HG02981 (cell line): ENCODE data around the gene MZB1.
"Not testable (repeated sequence)": the region's sequence is repeated elsewhere in the genome, so short reads cannot be mapped to it uniquely, and the experiment has no call there.

Experiments used
- ATAC-seq: cut with Tn5 transposase; IDR thresholded peaks from one replicate; pipeline ENCODE4 v1.9.1; 2021; ENCODE audit warnings: mild to moderate bottlenecking, moderate library complexity; ENCODE audit not compliant: unreplicated experiment

The MZB1 gene

DNA sequence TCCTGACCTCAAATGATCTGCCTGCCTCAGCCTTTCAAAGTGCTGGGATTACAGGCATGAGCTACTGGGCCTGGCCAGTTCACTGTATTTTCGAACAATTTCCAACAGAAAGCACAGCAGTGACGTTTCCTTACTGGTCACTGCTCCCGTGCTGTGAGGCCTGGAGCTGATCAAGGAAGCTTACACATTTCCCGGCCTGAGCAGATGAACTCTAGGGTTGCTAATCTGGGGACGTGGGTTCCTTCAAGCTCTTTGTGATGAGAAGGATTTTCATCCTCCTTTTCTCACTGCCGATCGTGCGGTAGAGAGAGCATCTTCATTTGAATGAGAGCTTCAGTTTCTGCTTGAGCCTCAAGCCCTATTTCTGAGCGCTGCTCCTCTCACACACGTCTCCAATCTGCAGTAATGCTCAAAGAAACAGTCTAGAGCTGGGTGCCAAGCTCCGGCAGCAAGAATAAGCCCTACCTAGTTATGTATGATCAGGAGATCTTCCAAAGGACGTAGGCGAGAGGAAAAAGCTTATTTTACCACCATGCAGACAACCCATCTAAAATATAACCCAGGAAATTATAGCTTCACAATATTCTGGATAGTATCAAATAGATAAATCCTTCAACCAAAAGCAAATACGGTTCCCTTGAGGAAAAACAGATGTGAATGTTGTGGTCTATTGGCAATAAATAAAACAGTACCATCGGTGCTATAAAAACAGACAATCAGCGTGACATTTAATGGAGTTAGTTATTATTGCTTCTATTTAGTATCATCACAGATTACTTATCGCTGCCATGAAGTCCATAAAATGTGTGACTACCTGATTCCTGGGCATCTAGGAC is 21.5 kb upstream of the MZB1 start:
- no peak for ATAC-seq

DNA sequence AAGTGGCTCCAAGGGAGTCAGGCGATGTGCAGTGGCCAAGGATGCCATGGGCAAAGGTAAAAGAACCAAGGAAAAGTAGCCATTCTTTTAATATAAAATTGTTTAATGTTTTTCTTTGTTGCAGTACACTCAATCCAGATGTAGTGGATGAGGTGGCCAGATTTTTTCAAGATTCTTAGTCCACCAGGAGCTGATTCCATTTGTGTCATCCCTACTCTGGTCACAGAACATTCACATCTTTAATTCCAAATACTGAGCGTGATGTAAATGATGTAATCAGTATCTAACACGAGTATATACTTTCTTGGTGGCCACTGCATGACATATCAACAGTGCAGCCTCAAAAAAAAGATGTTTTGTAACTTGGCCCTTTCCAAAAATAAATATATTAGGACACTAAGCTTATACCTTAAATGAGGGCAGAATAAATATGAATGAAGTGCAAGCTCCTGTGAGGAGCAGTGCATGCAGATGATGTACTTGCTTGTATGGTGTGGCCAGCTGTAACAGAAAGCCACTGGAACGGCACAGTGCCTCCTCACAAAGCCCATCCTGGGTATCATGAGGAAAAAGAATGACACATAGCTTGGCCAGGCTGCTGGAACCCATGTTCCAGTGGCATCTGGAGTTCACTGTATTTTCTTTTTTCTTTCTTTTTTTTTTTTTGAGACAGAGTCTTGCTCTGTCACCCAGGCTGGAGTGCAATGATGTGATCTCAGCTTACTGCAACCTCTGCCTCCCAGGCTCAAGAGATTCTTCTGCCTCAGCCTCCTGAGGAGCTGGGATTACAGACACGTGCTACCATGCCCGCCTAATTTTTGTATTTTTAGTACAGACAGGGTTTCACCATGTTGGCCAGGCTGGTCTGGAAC is 20.6 kb upstream of the MZB1 start:
- no peak for ATAC-seq

DNA sequence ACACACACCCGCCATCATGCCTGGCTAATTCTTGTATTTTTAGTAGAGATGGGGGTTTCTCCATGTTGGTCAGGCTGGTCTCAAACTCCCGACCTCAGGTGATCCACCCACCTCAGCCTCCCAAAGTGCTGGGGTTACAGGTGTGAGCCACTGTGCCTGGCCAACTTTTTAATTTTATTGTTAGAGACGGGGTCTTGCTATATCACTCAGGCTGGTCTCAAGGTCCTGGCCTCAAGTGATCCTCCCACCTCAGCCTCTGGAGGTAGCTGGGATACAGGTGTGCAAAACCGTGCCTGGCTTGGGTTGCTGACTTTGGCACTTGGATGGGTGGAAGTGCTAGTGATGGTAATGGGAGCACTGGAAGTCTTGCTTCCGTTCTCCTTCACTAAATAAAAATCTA is 19.4 kb upstream of the MZB1 start:
- ATAC-seq, result not testable (repeated sequence)

DNA sequence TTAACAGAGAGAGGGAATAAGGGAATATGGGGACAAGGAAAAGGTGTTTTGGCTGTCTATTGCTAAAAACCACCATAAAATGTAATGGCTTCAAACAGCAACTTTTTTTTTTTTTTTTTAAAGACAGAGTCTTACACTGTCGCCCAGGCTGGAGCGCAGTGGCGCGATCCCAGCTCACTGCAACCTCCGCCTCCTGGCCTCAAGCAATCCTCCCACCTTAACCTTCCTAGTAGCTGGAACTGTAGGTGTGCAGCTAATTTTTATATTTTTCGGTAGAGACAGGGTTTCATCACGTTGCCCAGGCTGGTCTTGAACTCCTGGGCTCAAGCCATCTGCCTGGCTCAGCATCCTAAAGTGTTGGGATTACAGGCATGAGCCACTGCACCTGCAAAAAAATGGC is 18.5 kb upstream of the MZB1 start:
- ATAC-seq, result no peak

DNA sequence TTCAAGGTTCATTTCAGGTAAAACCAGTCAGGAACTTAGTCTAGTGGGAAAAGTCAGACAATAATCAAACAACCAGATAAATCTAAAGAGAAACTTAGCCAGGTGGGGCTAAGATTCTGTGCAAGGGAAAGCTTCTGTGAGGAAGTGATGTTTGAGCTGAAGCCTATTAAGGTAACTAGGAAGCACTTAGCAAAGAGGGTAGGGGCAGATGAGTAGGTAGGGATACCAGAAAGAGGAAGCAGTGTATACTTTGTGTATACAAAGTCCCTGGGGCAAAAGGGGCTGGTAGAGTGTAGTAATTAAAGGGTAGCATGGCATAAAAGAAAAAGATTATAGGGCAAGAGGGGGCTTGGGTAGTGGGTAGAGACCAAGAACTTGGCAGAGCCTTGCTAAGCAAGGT is 17.8 kb upstream of the MZB1 start:
- no peak for ATAC-seq

DNA sequence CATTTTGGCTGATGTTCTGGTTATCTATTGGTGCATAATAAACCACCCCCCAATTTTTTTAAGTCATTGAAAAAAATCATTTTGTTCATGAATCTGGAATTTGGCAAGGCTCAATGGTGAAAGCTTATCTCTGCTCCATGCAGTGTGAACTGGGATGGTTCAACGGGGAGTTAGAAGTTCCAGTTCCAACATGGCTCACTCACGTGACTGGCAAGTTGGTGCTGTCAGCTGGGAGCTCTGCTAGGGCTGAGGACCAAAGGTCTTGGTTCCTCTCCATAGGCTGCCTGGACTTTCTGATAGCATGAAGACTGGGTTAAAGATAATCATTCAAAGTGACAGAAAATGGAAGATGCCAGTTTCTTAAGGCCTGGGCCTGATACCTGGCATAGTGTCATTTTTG is 17.2 kb upstream of the MZB1 start:
- no peak for ATAC-seq

DNA sequence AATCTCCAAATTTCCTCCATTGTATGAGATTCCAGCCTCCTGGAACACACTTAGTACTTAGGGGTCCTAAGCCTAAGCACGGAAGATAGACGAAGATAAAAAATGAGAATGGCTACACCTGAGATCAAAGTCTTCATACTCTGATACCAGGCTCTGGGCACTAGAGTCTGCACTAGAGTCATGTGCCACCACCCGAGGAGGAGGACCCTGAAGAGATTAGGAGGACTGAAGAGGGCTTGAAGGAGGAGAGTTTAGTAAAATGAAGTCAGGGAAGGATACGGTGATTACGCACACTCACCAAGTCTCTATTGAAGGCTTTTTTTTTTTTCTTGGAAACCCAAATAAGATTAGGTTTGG is 14.7 kb upstream of the MZB1 start:
- ATAC-seq, result no peak

DNA sequence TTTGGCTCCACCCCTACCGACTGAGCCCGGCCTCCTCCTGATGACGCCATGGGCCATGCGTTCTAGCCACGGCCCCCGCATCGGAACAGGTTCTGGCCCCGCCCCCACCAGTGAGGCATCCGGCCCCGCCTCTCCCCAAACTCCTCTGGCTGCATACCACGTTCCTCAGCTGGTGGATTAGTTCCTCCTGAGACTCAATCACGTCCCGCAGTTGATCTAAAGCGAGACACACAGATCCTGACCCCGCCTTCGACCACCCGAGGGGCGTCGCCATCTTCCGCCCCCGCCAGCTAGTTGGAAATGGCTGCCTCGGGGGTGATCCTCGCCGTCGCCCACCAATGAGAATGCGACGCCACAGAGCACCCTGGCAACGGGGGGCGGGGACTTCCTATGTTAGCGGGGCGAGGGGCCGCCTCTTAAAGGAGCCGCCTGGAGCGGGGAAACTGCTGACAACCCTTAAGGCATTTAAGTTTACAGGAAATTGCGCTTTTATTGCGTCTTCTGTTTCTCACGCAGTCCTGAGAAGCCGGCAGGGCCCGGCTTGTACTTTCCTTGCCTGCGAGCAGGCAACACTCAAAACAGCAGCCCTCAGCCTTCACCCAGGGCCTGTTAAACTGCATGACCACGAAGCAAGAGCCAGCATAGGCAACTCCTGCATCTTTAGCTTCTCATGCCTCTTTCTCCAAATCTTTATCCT is 14.2 kb upstream of the MZB1 start, which contains the start of gene SPATA24:
SPATA24 (minus strand) TSS at position 303 of the 697 bp plus-strand sequence; CDS start at position 274, 29 bp downstream.
- ATAC-seq, result peak; percentile 87

DNA sequence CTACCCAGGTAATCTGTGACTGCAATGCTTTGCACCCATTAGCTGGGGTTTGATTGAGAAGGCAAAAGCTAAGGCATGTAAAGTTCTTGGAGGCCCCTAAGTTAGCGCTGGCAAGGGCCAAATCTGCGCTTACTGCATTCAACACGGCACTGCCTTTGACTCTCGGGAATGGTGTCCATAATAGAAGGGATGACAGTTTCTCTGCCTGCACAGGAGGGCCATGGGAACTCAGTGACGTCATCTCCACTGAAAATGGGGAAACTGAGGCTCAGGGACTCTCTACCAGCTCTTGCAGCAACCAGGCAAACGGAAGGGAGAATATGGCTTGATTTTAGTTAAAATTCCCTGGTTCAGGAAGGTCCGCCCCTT is 13.7 kb upstream of the MZB1 start:
- no peak for ATAC-seq

DNA sequence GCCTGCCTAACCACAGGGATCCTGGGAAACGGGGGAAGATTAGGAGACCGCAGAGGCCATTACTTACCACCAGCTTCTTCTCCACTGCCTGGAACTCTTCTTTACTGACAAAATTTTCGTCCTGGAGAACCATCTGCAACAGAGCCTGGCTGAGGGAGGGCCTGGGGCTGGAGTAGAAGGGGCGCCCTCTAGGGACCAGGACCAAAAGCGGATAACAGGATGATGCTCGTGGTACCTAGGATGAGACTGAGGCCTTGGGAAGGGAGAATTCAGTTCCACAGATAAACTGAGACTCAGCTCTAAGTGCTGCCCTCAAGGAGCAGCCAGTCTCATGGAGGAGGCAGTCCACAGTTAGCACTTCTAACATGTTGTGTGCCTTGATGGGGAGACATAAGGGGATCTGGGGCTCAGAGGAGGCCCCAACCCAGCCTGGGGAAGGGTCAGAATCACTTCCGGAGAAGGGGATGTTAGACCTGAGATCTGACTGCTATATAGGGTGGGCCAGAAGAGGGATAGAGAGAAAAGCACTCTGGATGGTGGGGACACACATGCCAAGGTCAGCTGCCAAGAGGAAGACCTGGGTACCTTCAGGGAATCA is 12.9 kb upstream of the MZB1 start:
- ATAC-seq, result no peak

DNA sequence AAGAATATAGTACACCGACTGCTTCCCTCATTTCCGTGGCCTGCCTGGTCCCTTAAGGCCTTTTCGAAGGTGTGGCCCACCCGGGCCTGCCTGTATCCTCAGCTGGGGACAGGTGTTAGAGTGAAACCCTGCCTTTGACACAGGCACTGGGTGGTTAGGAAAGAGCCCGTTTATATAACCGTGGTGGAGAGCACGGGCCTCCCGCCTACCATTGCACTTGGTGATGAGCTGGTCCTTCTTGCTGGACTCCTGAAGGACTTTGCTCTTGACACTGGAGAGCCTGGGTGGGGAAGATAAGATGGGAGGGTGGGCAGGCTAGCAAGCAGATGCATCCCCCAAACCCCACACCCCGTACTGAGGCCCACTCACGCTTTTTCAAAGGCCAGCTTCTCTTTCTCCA is 11.8 kb upstream of the MZB1 start:
- no peak for ATAC-seq

DNA sequence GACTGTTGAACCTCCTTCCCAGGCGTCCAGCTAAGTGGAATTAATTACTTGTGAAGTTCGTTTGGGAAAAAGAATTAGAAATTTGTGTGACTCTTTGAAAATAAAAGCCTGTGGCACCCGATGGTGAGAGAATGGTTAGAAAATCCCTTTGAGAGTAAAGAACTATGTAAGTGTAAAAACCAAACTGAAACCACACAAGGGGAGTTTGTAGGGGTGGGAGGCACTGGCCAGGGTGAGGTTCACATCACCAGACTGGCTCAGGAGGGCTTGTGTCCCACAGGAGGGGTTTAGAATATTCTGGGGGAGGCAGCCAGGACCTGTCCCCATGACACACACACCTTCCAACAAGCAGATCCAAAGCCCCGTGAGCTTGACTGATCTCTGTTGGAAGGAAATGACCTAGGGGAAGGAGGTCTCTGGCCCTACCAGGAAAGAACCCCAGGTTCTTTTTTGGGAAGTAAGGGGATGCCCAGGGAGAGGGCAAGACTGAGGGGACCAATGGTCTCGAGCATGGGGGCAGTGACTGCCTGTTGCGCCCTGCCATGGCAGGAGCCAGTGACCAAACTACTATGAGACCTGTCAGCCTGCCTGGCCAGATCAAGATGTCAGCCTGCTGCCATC is 9.9 kb upstream of the MZB1 start:
- no peak for ATAC-seq

DNA sequence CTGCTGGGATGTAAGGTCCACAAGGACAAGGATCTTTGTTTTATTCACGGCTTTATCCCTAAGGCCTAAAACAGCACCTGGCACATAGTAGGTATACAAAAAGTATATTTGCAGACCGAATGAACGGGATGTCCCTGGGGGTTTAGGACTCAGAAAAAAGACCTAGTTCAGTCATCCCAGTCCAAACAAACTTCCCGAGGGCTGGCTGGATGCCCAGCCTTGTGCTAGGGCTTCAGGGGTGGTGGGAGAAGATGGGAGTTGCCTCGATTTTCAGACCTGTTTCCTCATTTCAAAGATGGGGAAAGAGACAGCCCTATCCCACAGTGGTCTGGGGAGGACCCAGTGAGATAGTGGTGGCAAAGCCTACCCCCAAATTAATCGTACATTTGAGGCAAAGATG is 8.2 kb upstream of the MZB1 start:
- ATAC-seq, result no peak

DNA sequence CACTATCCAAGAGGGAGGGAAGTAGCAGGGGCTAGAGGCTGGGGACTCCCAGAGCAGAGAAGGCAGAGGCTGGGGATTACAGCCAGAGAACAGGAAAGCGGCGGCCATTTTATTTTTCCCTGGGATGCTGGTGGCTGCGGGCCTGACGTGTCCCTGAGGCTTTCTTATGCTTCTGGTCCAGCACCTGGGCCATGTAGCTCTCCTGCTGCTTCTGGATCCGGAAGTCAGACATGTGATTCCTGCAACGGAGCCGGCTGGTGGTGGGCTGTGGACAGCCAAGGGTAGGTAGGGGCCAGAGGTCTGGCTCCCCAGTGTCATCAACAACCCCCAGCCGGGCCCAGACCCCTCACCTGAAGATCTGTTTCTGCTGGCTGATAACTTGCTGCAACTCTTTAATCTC is 7.0 kb upstream of the MZB1 start:
- no peak for ATAC-seq

DNA sequence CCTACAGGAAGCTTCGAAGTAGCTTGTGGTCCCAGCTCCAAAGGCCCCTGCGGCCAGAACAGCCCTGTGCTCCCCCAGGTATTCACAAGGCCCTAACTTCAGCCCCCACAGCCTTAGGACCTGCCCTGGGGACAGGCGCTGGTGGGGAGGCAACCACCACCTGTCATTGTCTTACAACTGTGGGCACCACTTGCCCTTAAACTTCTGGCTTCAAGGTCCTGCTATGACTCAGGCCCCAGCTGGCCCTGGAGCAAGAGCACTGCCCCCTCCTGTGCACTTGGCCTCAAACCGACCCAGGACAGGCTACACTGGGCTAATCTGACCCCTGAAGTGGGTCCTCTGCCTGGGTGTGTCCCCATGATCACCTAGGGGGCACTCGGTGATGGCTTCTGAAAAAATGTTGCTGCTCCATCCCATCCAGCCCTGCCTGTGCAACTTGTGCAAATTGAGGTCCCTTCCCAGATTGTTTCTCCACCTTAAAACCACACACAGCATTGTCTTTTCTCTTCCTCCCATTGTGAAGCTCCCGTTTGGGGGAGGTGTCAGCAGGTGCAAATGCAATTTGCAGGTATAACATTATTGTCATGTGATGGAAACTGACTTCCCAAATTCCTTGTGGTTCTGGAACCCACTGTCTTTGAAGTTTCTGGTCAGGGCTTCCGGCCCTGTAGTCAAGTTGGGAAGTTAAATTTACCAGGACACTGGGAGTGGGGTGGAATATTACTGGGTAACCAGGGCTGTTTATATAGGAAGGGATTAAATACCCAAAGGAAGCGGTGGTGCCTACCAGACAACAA is 6.3 kb upstream of the MZB1 start:
- no peak for ATAC-seq

DNA sequence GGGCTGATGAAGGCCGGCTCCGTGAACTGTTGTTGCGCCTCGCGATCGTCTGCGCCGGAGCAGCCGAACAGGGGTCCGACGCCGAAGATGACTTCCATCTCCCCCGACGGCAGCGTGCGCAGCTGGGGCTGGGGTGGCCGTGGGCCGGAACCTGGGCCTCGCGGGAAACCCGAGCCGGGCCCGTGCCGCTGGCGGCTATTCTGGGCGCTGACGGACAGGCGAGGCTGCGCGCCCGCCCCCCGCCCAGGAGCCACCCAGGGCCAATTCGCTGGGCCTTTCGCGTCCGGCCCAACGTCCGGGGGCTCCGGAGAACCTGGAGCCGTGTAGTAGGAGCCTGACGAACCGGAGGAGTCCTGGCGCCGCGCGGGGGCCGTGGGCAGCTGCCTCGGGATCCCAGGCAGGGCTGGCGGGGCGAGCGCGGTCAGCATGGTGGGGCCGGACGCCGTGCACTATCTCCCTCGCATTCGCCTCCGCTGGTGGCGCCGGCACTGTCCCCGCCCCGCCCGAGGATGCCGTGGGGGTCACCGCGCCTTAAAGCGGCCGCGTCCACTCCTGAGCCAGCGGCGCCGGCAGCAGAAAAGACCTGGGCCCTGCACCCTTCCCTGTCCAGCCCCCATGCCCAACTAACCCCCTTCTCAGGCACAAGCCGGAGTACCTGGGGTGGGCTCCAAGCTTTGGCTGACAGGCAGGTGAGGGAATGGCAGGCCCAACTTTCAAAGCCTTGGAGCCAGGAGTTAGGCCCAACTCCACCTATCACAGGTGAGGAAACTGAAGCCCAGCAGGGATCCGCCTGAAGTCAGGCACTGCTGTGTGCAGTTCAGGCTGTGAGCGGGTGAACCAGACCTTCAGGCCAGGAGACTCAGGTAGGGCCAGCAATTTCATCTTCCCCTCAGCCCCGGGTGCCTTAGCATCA is 5.2 kb upstream of the MZB1 start, which contains the start of gene PROB1:
PROB1 (minus strand) TSS at position 451 of the 913 bp plus-strand sequence; CDS start at position 428, 23 bp downstream.
- ATAC-seq, result no peak

DNA sequence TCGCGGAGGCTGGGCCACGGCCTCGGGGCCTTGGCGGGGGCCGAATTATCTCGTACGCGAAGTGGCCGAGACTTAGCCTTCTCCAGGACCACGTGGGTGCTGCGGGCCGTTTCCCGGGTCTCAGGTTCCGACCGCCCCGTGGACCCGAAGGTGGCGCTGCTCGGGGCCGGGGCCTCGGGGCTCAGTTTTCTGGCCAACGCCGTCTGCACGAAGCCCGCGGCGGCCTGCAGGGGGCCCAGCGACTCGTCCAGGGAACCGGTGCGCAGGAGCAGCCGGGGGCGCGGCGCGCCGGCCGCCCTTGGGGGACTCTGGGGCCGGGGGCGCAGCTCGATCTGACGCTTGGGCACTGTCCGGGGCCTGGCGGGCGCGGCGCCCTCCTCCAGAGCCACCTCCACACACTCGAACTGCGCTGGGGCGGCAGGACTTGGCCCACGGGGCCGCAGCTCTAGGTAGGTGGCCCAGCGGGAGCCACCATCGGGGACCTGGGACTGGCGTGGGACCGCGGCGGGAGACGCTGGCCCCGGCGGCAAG is 4.5 kb upstream of the MZB1 start:
- peak; percentile 19 for ATAC-seq

DNA sequence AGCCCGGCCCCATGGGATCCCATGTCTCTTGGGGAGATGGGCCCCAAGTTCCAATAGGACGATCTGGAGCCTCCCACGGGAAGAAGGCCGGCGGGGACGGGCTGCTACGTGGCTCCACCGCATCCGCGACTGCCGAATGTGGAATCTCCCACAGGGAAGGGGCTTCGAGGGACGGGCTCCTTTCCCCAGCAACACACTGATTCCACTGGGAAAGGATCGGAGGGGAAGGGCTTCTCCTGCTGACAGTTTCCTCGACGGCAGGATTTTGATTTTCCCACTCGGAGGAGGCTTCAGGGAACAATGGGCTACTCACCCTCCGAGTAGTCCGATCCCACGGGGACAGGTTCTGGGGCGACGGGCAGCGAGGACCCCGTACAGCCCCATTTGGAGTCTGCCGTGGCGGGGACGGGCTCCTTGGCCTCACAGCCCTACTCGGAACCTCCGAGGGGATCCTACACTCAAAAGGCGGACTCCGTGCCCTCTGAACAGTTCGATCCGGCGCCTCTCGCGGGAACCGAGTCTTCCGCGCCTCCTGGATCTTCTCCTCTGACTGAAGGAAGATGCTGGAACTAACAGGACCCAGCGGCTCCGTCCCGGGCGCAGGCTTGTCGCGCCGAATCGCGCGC is 3.9 kb upstream of the MZB1 start:
- ATAC-seq, result no peak
